Forelimb muscle (tissue), 1 donor: ENCODE data around the gene MRPS31. TPM values are rescaled to one million over a fixed set of nuclear protein-coding genes. Genes with fewer than 3 reads are reported as not detected.
"Not testable (repeated sequence)": the region's sequence is repeated elsewhere in the genome, so short reads cannot be mapped to it uniquely, and the experiment has no call there.

Source experiments
- DNase-seq: peaks from one replicate; pipeline ENCODE4 v3.0.0-alpha.2; 2013; ENCODE audit warnings: low read depth
- polyA plus RNA-seq: library from polyadenylated mRNA; unstranded; fragments of 120-200 nt; gene quantifications from one replicate; pipeline ENCODE4 v1.2.1, GENCODE V29; 2013; ENCODE audit not compliant: insufficient read length

The MRPS31 gene
- polyA plus RNA-seq, 1 donor = 27.5 TPM

GRCh38 chr13:40758811-40759210 is 12.2 kb downstream of the MRPS31 start:
- no peak for DNase-seq

- no peak for DNase-seq
Measured at GRCh38 chr13:40756042-40756441, 14.9 kb downstream of the MRPS31 start.

GRCh38 chr13:40755082-40755700 is 15.8 kb downstream of the MRPS31 start:
- DNase-seq = no peak

GRCh38 chr13:40749327-40749726 is 21.7 kb downstream of the MRPS31 start:
- DNase-seq = no peak

GRCh38 chr13:40735232-40735548 is 35.8 kb downstream of the MRPS31 start:
- not testable (repeated sequence) for DNase-seq

- not testable (repeated sequence) for DNase-seq
Measured at GRCh38 chr13:40734536-40735231, 36.3 kb downstream of the MRPS31 start.

GRCh38 chr13:40732658-40733057 is 38.3 kb downstream of the MRPS31 start:
- DNase-seq = no peak

GRCh38 chr13:40728595-40728994 is 42.4 kb downstream of the MRPS31 start:
- no peak for DNase-seq

- not testable (repeated sequence) for DNase-seq
Measured at GRCh38 chr13:40714433-40714832, 56.6 kb downstream of the MRPS31 start.

GRCh38 chr13:40706439-40706838 is 64.6 kb downstream of the MRPS31 start:
- DNase-seq = no peak

GRCh38 chr13:40697711-40698110 is 73.3 kb downstream of the MRPS31 start:
- DNase-seq = no peak

GRCh38 chr13:40694426-40694825 is 76.6 kb downstream of the MRPS31 start:
- DNase-seq = no peak

GRCh38 chr13:40692946-40693345 is 78.0 kb downstream of the MRPS31 start:
- no peak for DNase-seq

- no peak for DNase-seq
Measured at GRCh38 chr13:40688781-40689180, 82.2 kb downstream of the MRPS31 start.

- no peak for DNase-seq
Measured at GRCh38 chr13:40682449-40683240, 88.3 kb downstream of the MRPS31 start.

- no peak for DNase-seq
Measured at GRCh38 chr13:40681341-40682146, 89.4 kb downstream of the MRPS31 start.

- DNase-seq = no peak
Measured at GRCh38 chr13:40680659-40681323, 90.2 kb downstream of the MRPS31 start.

GRCh38 chr13:40679480-40679985 is 91.5 kb downstream of the MRPS31 start:
- DNase-seq = no peak
